Esophagus squamous epithelium (tissue), 5 donors: ENCODE results near the gene AMHR2. TPM values are rescaled to one million over a fixed set of nuclear protein-coding genes. Genes with fewer than 3 reads are reported as not detected.
"Not testable (repeated sequence)": the region's sequence is repeated elsewhere in the genome, so short reads cannot be mapped to it uniquely, and the experiment has no call there.

Experiments used
- DNase-seq: peaks from one replicate; lab custom pipeline; 2025; lab: John Stamatoyannopoulos, UW
- H3K27ac ChIP-seq, 4 donors: fragments of 200-600 bp; sonication (generic); one replicate each; pipeline ENCODE4 v1.5.1; 2016 to 2019; ENCODE audit warnings: mild to moderate bottlenecking in 1 of 4
- H3K27me3 ChIP-seq, 4 donors: fragments of 200-600 bp; sonication (generic); 1 replicate in 3 of 4; 2 replicates in 1 of 4; pipeline versions ENCODE4 v1.5.1 to v1.6.0; 2017 to 2021; ENCODE audit warnings: antibody characterized with exemption in 1 of 4
- H3K36me3 ChIP-seq, 3 donors: fragments of 200-600 bp; sonication (generic); one replicate each; pipeline ENCODE4 v1.5.1; 2016 to 2019
- H3K4me1 ChIP-seq, 3 donors: fragments of 200-600 bp; sonication (generic); one replicate each; pipeline ENCODE4 v1.5.1; 2017 to 2019
- H3K4me3 ChIP-seq, 4 donors: fragments of 200-600 bp; sonication (generic); 1 replicate in 3 of 4; 2 replicates in 1 of 4; pipeline ENCODE4 v1.5.1; 2016 to 2019; ENCODE audit warnings: mild to moderate bottlenecking in 2 of 4, moderate library complexity in 1 of 4
- H3K9me3 ChIP-seq, 3 donors: fragments of 200-600 bp; sonication (generic); one replicate each; pipeline ENCODE4 v1.5.1; 2016 to 2019
- POLR2A ChIP-seq, 4 donors: fragments of 450-650 bp; IDR thresholded peaks; one replicate each; pipeline ENCODE4 v1.6.1; 2017; ENCODE audit warnings: antibody characterized with exemption in 4 of 4, mild to moderate bottlenecking in 4 of 4, moderate library complexity in 3 of 4
- WGBS, 2 donors: methylation state at CpG; one replicate each; pipeline ENCODE4 v1.1.5; 2018; 5-methylcytosine and 5-hydroxymethylcytosine counted together
- intact Hi-C: fragments of 100-400 bp; cut with DNase I; formaldehyde crosslinking; loops from one replicate; pipeline ENCODE4 v1.15.0; 2022
- total RNA-seq, 4 donors: library from RNA; depleted of rRNA; stranded (reverse); fragments of >200 nt; gene quantifications; one replicate each; pipeline ENCODE4 v1.1.0, GENCODE V29; 2016
- TF ChIP-seq, protein P1 (sequence below), 6 experiments: fragments of 450-650 bp in 4 of 6; fragments of 200-600 bp in 2 of 6; sonication (generic) in 2 of 6; IDR thresholded peaks; one replicate each; pipeline ENCODE4 v1.5.1; 2016 to 2019; ENCODE audit warnings: antibody characterized with exemption in 6 of 6, mild to moderate bottlenecking in 4 of 6, moderate library complexity in 4 of 6
- donor health status: DM: yes; HTN: yes; CAD: no.

AMHR2 gene
- total RNA-seq, 4 donors from 2014 or later, result 0.76 TPM; not detected in 3

DNA sequence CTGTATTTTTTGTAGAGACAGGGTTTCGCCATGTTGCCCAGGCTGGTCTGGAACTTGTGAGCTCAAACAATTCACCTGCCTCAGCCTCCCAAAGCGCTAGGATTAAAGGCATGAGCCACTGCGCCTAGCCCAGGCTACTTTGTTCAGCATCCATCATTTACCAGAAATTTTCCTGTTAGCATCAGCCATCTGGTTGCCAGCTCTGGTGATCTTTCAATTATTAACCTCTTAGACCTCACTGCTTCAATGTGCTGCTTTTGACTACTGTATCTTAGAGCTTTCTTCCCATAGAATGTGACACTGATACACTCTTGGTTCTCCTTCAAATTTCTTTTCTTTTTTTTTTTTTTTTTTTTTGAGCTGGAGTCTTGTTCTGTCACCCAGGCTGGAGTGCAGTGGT is 5.4 kb upstream of the AMHR2 start:
- Histone ChIP-seq H3K36me3 (peaks cover 0 to 21% (median 0%) of the 10 kb centered on the region in 3 donors), H3K27ac (no peak overlapping the region), H3K9me3 (no peaks in the 10 kb centered on the region), H3K4me1 (peaks cover 4 to 34% (median 4%) of the 10 kb centered on the region in 3 donors), H3K4me3 (no peak overlapping the region), H3K27me3 (no peaks in the 10 kb centered on the region)
- TF ChIP-seq, protein P1, sequence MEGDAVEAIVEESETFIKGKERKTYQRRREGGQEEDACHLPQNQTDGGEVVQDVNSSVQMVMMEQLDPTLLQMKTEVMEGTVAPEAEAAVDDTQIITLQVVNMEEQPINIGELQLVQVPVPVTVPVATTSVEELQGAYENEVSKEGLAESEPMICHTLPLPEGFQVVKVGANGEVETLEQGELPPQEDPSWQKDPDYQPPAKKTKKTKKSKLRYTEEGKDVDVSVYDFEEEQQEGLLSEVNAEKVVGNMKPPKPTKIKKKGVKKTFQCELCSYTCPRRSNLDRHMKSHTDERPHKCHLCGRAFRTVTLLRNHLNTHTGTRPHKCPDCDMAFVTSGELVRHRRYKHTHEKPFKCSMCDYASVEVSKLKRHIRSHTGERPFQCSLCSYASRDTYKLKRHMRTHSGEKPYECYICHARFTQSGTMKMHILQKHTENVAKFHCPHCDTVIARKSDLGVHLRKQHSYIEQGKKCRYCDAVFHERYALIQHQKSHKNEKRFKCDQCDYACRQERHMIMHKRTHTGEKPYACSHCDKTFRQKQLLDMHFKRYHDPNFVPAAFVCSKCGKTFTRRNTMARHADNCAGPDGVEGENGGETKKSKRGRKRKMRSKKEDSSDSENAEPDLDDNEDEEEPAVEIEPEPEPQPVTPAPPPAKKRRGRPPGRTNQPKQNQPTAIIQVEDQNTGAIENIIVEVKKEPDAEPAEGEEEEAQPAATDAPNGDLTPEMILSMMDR (IDR thresholded peaks at IDR 0.05), result no peak
- TF ChIP-seq POLR2A (IDR thresholded peaks at IDR 0.05), result no peak
- DNase-seq, result no peak
- WGBS, 2 donors, result 69 to 76% methylated on average over 3 of the region's 3 CpGs
- intact Hi-C loops, result no loop called here

DNA sequence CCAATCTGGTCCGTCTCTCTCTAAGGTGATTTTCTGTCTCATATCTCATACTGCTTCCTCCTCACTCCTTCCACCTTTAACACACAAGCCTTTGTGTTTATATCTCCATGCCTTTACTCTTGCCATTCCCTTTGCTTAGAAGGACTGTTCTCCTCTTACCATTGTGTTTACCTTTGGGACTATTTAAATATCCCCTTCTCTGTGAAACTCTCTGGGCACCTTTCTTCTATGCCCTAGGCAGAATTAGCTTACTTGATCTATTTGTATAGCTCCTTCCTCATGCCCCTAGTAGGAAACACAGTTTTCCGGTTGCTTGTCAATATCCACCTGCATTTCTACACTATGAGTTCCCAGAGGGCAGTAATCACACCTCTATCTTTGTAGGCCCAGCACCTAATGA is 3.9 kb upstream of the AMHR2 start:
- 73 to 79% methylated on average over 2 of the region's 2 CpGs for WGBS, 2 donors
- Histone ChIP-seq H3K27me3 (no peaks in the 10 kb centered on the region), H3K27ac (no peak overlapping the region), H3K36me3 (peaks cover 0 to 6% (median 0%) of the 10 kb centered on the region in 3 donors), H3K9me3 (no peaks in the 10 kb centered on the region), H3K4me3 (no peak overlapping the region), H3K4me1 (peaks cover 4 to 24% (median 4%) of the 10 kb centered on the region in 3 donors)
- DNase-seq, result no peak
- TF ChIP-seq, protein P1 (IDR thresholded peaks at IDR 0.05), result no peak
- TF ChIP-seq POLR2A (IDR thresholded peaks at IDR 0.05), result no peak
- intact Hi-C loops, result loop anchor here (2.0 kb wide), 1 partner anchor 67 kb away; no protein-coding TSS in a partner anchor

DNA sequence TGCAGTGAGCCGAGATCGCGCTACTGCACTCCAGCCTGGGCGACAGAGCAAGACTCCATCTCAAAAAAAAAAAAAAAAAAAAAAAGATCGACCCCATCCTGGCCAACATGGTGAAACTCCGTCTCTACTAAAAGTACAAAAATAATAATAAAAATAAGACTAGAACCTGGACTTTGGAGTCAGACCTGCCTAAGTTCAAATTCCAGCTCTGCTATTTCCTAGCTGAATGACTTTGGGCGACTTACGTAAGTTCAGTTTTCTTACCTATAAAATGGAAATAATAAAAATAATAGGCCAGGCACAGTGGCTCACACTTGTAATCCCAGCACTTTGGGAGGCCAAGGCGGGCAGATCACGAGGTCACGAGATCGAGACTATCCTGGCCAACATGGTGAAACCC is 1.4 kb upstream of the AMHR2 start:
- DNase-seq, intact Hi-C loops, H3K36me3 ChIP-seq, H3K27ac ChIP-seq, H3K27me3 ChIP-seq, H3K4me3 ChIP-seq, H3K9me3 ChIP-seq: not testable (repeated sequence)
- WGBS, 2 donors, result 86 to 88% methylated on average over 8 to 12 of the region's 12 CpGs
- H3K4me1 ChIP-seq, result peaks cover 4 to 13% (median 4%) of the 10 kb centered on the region in 3 donors

DNA sequence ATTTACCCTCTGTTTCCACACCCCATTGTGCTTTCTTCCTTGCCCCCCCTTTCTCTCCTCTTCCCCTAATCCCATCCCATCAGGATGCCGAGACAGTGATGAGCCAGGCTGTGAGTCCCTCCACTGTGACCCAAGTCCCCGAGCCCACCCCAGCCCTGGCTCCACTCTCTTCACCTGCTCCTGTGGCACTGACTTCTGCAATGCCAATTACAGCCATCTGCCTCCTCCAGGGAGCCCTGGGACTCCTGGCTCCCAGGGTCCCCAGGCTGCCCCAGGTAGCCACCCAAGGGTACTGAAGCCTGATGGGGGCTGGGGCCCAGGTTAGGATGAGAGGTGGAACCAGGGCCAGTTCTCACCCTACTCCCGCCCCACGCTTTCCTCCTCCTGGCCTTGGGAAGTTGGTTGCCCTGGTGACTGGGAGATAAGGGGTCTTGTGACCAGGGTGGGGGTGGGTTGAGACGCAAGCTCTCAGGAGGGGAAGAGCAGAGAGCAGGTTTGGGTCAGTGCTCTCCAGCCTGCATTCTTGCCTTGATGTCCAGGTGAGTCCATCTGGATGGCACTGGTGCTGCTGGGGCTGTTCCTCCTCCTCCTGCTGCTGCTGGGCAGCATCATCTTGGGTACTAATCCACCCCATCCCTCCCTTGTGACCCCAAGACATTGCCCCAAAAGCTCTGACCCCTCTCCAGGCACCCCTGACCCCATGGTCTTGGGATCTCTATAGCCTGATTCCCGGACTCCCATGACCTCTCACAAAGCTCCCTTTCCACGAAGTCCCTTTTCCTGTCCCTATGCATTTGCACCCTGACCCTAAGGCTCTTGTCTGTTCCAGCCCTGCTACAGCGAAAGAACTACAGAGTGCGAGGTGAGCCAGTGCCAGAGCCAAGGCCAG is 1.2 kb downstream of the AMHR2 start:
- TF ChIP-seq POLR2A (IDR thresholded peaks at IDR 0.05), result no peak
- TF ChIP-seq, protein P1 (IDR thresholded peaks at IDR 0.05), result no peak
- 71 to 74% methylated on average over 4 to 6 of the region's 9 CpGs for WGBS, 2 donors
- intact Hi-C loops, result no loop called here
- no peak overlapping the region for H3K4me3 ChIP-seq
- H3K27ac ChIP-seq, result no peak overlapping the region
- no peaks in the 10 kb centered on the region for H3K36me3 ChIP-seq
- H3K4me1 ChIP-seq, result peaks cover 4 to 20% (median 4%) of the 10 kb centered on the region in 3 donors
- H3K9me3 ChIP-seq, result no peaks in the 10 kb centered on the region
- no peaks in the 10 kb centered on the region for H3K27me3 ChIP-seq
- no peak for DNase-seq

DNA sequence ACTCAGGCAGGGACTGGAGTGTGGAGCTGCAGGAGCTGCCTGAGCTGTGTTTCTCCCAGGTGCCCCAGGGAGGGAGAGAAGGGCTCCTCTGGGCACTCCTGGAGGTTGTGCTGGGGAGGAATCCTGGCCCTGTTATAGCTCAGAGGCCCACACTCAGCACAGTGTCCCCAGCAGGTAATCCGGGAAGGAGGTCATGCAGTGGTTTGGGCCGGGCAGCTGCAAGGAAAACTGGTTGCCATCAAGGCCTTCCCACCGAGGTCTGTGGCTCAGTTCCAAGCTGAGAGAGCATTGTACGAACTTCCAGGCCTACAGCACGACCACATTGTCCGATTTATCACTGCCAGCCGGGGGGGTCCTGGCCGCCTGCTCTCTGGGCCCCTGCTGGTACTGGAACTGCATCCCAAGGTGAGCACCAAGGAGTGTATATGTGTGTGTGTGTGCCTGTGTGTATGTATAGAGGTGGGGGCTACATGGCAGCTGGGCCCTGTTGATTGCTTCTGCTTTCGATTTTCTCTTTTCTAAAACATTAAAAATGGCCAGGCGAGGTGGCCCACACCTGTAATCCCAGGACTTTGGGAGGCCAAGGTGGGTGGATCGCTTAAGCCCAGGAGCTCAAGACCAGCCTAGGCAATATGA is 2.0 kb downstream of the AMHR2 start:
- H3K4me1 ChIP-seq, result peaks cover 4 to 20% (median 4%) of the 10 kb centered on the region in 3 donors
- H3K9me3 ChIP-seq, result no peaks in the 10 kb centered on the region
- 73 to 75% methylated on average over 4 to 9 of the region's 11 CpGs for WGBS, 2 donors
- DNase-seq, result no peak
- H3K27ac ChIP-seq, result no peak overlapping the region
- H3K27me3 ChIP-seq, result no peaks in the 10 kb centered on the region
- no peak overlapping the region for H3K4me3 ChIP-seq
- intact Hi-C loops, result no loop called here
- no peak for TF ChIP-seq POLR2A (IDR thresholded peaks at IDR 0.05)
- TF ChIP-seq, protein P1 (IDR thresholded peaks at IDR 0.05), result no peak
- H3K36me3 ChIP-seq, result no peaks in the 10 kb centered on the region
